Measurements from ENCODE around the gene PEF1. TPM values are rescaled to one million over a fixed set of nuclear protein-coding genes. Genes with fewer than 3 reads are reported as not detected.

PEF1 gene
- total and polyA plus RNA-seq, 2 donors (not counting 3 experiments of a cell fraction or from before 2014, with no cell fraction given), result 73.3 to 161 TPM

DNA sequence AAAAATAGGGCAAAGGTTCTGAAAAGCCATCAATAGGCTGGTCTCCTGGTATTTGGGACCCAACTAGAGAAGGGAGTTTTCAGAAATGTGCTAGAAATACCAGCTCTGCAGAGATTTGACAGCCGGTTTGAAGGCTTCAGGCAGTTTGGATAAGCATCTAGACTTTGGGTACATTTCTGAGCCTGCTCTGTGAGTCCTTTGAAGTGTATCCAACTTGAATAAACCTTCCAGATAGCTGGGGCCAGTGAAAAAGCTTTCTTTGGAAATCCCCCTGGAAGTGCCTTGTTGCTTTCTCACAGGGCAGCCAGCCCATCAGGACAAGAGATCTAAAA is 6.4 kb upstream of the PEF1 start:
- dilution Hi-C loops (cut with MboI; ENCODE audit: extremely low pct_ligation_motif_present, low sequenced_read_pairs), result no loop called here
- Histone ChIP-seq H4K20me1 (replicated peaks; ENCODE audit: control insufficient read depth, extremely low read depth, insufficient read depth, low read length) (no peaks in the 10 kb centered on the region), H3K4me1 (ENCODE audit: control insufficient read depth, extremely low read depth, insufficient read depth, low read length) (no peaks in the 10 kb centered on the region), H3K27ac (ENCODE audit: insufficient read depth, low read depth, low read length) (no peak overlapping the region), H3K9ac (replicated peaks; ENCODE audit: extremely low read depth, insufficient read depth, low read length) (no peak overlapping the region), H3K9me1 (replicated peaks; ENCODE audit: control insufficient read depth, extremely low read depth, insufficient read depth, low read length) (no peaks in the 10 kb centered on the region), H3K27me3 (ENCODE audit: control insufficient read depth in 2 of 2, insufficient read depth in 2 of 2, low read length in 2 of 2) (no peaks in the 10 kb centered on the region), H3K4me2 (ENCODE audit: insufficient read depth, low read length) (no peak overlapping the region), H3K36me3 (ENCODE audit: control insufficient read depth in 2 of 2, extremely low read depth in 1 of 2, insufficient read depth in 2 of 2, low read length in 2 of 2) (no peaks in the 10 kb centered on the region), H3K79me2 (ENCODE audit: control insufficient read depth, insufficient read depth, low read length) (no peaks in the 10 kb centered on the region), H2AFZ (ENCODE audit: low read depth, low read length) (no peak overlapping the region), H3K9me3 (replicated peaks; ENCODE audit: control insufficient read depth, insufficient read depth, low read length) (no peaks in the 10 kb centered on the region), H3K4me3 (replicated peaks in 1 of 3; ENCODE audit: insufficient read depth in 1 of 3, low read depth in 1 of 3, low read length in 3 of 3) (no peak overlapping the region)
- no TSS peak for BruUV-seq (replicated peaks)
- intact Hi-C loops (cut with micrococcal nuclease), result no loop called here
- POLR2A ChIA-PET, result no interaction called here
- CTCF ChIA-PET, result interaction anchor here (0.6 to 1.9 kb wide), 5 partner anchors 12 to 313 kb away, joined by 3 to 10 read pairs (median 7); no protein-coding TSS in a partner anchor
- DNase-seq (ENCODE audit: low read depth, low spot score), result no peak
- no peak for FAIRE-seq
- no peak for TF ChIP-seq MAX (IDR thresholded peaks at IDR 0.05; ENCODE audit: insufficient read depth, insufficient read length)
- no peak for TF ChIP-seq POLR2AphosphoS5 (IDR thresholded peaks at IDR 0.05; ENCODE audit: insufficient read depth, low read depth, low read length)
- no peak for TF ChIP-seq FOS (IDR thresholded peaks at IDR 0.05; ENCODE audit: borderline replicate concordance, insufficient read depth, low read length)
- no peak for TF ChIP-seq MYC (IDR thresholded peaks at IDR 0.05; ENCODE audit: low read depth, low read length)
- no peak for TF ChIP-seq POLR2A (IDR thresholded peaks at IDR 0.05; ENCODE audit: low read depth, low read length)
- TF ChIP-seq CTCF (IDR thresholded peaks at IDR 0.05; ENCODE audit: extremely low read depth in 1 of 2, insufficient read depth in 1 of 2, low read depth in 1 of 2, low read length in 2 of 2), result no peak
- no peak for TF ChIP-seq EZH2 (IDR thresholded peaks at IDR 0.05; ENCODE audit: borderline replicate concordance, low read depth, low read length, severe bottlenecking)
- TF ChIP-seq GATA2 (IDR thresholded peaks at IDR 0.05; ENCODE audit: insufficient read depth, insufficient read length, low read depth, low read length), result no peak
- TF ChIP-seq JUN (IDR thresholded peaks at IDR 0.05; ENCODE audit: borderline replicate concordance, insufficient read depth, insufficient read length, low read depth), result no peak
